Astrocyte (in vitro differentiated cells and primary cell): ENCODE results near the gene TMEM132C. TPM values are rescaled to one million over a fixed set of nuclear protein-coding genes. Genes with fewer than 3 reads are reported as not detected.

Experiments used
- DNase-seq: peaks from one replicate; pipeline ENCODE4 v3.0.0-alpha.2; 2010; ENCODE audit warnings: low read depth
- FAIRE-seq: peaks from 2 replicates; lab custom pipeline; 2011; peaks lifted over from hg19 to GRCh38; lab: Jason Lieb, UNC
- H2AFZ ChIP-seq: 2 replicates; pipeline ENCODE4 v1.6.0; 2012; ENCODE audit warnings: low read depth, low read length, inconsistent platforms
- H3K27ac ChIP-seq: 2 replicates; pipeline ENCODE4 v1.5.1; 2011; ENCODE audit warnings: low read depth, low read length, inconsistent platforms
- H3K27me3 ChIP-seq: 2 replicates; pipeline ENCODE4 v1.6.0; 2011; ENCODE audit warnings: low read length, inconsistent platforms; ENCODE audit not compliant: insufficient read depth
- H3K36me3 ChIP-seq: 2 replicates; pipeline ENCODE4 v1.5.1; 2011; ENCODE audit warnings: low read length, inconsistent platforms; ENCODE audit not compliant: insufficient read depth
- H3K4me1 ChIP-seq: 2 replicates; pipeline ENCODE4 v1.5.1; 2011; ENCODE audit warnings: low read length, inconsistent platforms; ENCODE audit not compliant: insufficient read depth
- H3K4me2 ChIP-seq: 2 replicates; pipeline ENCODE4 v1.6.0; 2012; ENCODE audit warnings: low read length, inconsistent platforms
- H3K4me3 ChIP-seq: 2 replicates; pipeline ENCODE4 v1.5.1; 2011; ENCODE audit warnings: low read depth, mild to moderate bottlenecking, low read length, inconsistent platforms; ENCODE audit not compliant: insufficient read depth
- H3K79me2 ChIP-seq: 2 replicates; pipeline ENCODE4 v1.6.0; 2012; ENCODE audit warnings: mild to moderate bottlenecking, low read length, inconsistent platforms; ENCODE audit not compliant: insufficient read depth
- H3K9ac ChIP-seq: 2 replicates; pipeline ENCODE4 v1.6.0; 2012; ENCODE audit warnings: mild to moderate bottlenecking, low read length, inconsistent platforms
- H3K9me3 ChIP-seq: 2 replicates; pipeline ENCODE4 v1.5.1; 2012; ENCODE audit warnings: low read depth, mild to moderate bottlenecking, low read length, inconsistent platforms; ENCODE audit not compliant: insufficient read depth
- H4K20me1 ChIP-seq: 2 replicates; pipeline ENCODE4 v1.6.0; 2012; ENCODE audit warnings: low read length, inconsistent platforms; ENCODE audit not compliant: insufficient read depth
- H3K27ac Mint-ChIP-seq: one replicate; pipeline ENCODE4 v1.8.0; 2021; ENCODE audit warnings: mild to moderate bottlenecking, mixed read lengths; ENCODE audit not compliant: unreplicated experiment
- H3K27me3 Mint-ChIP-seq: one replicate; pipeline ENCODE4 v1.8.0; 2021; ENCODE audit warnings: low read depth, mixed read lengths; ENCODE audit not compliant: unreplicated experiment
- H3K36me3 Mint-ChIP-seq: one replicate; pipeline ENCODE4 v1.8.0; 2021; ENCODE audit warnings: low read depth, mixed read lengths; ENCODE audit not compliant: unreplicated experiment
- H3K4me1 Mint-ChIP-seq: one replicate; pipeline ENCODE4 v1.8.0; 2021; ENCODE audit warnings: low read depth, mixed read lengths; ENCODE audit not compliant: unreplicated experiment
- H3K4me3 Mint-ChIP-seq: one replicate; pipeline ENCODE4 v1.8.0; 2021; ENCODE audit warnings: mild to moderate bottlenecking, moderate library complexity, mixed read lengths; ENCODE audit not compliant: unreplicated experiment
- H3K9me3 Mint-ChIP-seq: one replicate; pipeline ENCODE4 v1.8.0; 2021; ENCODE audit warnings: mild to moderate bottlenecking, mixed read lengths; ENCODE audit not compliant: unreplicated experiment
- EZH2 ChIP-seq: IDR thresholded peaks from 2 replicates; pipeline ENCODE4 v1.6.1; 2012; ENCODE audit warnings: mild to moderate bottlenecking, low read length, inconsistent platforms; ENCODE audit not compliant: insufficient read depth
- total RNA-seq: library from RNA; stranded (reverse); gene quantifications from 2 replicates; pipeline ENCODE4 v1.2.1, GENCODE V29; 2021
- TF ChIP-seq, protein P1 (sequence below): IDR thresholded peaks from 2 replicates; pipeline ENCODE4 v1.5.1; 2011; ENCODE audit warnings: low read depth, mild to moderate bottlenecking, inconsistent platforms, low read length, moderate library complexity; ENCODE audit not compliant: insufficient read depth

TMEM132C gene
- total RNA-seq, 1 donor from 2014 or later = not detected

DNA sequence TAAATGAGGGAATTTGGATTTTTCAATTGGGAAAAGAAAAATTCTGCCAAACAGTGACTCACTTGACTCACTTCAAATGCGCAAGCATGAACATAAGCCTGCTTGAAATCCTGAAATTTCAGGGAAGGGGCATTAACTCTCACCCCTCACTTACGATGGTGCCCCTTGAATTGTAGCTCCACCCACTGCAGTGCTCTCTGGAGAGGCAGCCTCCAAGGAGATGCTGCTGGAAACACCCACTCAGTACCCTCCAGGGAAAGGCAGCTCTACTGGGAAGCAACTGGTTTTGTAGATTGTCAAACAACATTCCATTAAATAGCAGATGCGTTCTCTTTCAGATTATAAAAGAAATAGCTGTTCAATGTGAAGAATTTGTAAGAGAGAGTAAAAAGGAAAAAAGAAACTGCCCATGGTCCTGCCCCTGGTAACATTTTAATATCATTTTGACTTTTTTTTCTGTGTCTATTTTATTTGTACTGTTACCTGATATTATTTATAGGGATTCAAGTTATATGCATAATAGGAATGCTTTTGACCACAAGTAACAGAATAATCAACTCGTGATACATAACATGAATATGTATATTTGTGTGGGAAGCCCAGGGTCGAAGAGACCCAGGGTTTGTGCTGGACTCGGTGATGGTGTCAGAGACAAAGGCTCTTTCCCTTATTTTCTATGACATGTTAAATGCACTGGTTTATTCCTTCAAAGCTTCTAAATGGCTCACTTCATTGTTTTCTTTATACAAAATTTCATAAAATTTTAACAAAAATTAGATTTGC, 31.1 kb upstream of the TMEM132C start:
- H3K4me3 Mint-ChIP-seq = no peak overlapping the region
- H3K27me3 Mint-ChIP-seq = no peaks in the 10 kb centered on the region
- FAIRE-seq (no peak), DNase-seq (no peak)
- H4K20me1 ChIP-seq = no peaks in the 10 kb centered on the region
- no peaks in the 10 kb centered on the region for H3K4me1 Mint-ChIP-seq
- H3K9ac ChIP-seq = no peak overlapping the region
- H3K79me2 ChIP-seq = no peaks in the 10 kb centered on the region
- H3K9me3 ChIP-seq = peaks cover 3% of the 10 kb centered on the region
- H3K36me3 Mint-ChIP-seq = no peaks in the 10 kb centered on the region
- peaks cover 16% of the 10 kb centered on the region for H3K9me3 Mint-ChIP-seq
- no peaks in the 10 kb centered on the region for H3K36me3 ChIP-seq
- H3K27ac ChIP-seq = no peak overlapping the region
- no peaks in the 10 kb centered on the region for H3K4me1 ChIP-seq
- no peak overlapping the region for H3K27ac Mint-ChIP-seq
- H2AFZ ChIP-seq = no peak overlapping the region
- no peak overlapping the region for H3K4me3 ChIP-seq
- TF ChIP-seq, protein P1, sequence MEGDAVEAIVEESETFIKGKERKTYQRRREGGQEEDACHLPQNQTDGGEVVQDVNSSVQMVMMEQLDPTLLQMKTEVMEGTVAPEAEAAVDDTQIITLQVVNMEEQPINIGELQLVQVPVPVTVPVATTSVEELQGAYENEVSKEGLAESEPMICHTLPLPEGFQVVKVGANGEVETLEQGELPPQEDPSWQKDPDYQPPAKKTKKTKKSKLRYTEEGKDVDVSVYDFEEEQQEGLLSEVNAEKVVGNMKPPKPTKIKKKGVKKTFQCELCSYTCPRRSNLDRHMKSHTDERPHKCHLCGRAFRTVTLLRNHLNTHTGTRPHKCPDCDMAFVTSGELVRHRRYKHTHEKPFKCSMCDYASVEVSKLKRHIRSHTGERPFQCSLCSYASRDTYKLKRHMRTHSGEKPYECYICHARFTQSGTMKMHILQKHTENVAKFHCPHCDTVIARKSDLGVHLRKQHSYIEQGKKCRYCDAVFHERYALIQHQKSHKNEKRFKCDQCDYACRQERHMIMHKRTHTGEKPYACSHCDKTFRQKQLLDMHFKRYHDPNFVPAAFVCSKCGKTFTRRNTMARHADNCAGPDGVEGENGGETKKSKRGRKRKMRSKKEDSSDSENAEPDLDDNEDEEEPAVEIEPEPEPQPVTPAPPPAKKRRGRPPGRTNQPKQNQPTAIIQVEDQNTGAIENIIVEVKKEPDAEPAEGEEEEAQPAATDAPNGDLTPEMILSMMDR = no peak
- TF ChIP-seq EZH2 = no peak
- no peak overlapping the region for H3K4me2 ChIP-seq
- no peaks in the 10 kb centered on the region for H3K27me3 ChIP-seq

DNA sequence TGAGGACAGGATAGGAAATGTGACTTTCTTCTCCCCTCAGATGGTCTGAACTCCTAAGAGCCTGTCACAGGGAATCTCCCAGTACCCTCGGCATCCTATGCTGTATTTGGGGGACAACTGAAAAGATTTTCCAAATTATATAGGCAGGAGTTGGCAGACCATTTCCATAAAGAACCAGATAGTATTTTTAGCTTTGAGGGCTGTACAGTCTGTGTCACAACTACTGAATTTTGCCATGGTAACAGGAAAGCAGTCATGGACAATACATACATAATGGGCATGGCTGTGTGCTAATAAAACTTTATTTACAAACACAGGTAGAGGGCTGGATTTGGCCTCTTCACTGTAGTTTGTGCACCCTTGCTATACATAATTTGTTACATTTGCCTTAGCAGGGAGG, 30.4 kb upstream of the TMEM132C start:
- Mint-ChIP-seq H3K36me3 (no peaks in the 10 kb centered on the region), H3K27ac (no peak overlapping the region), H3K9me3 (peaks cover 16% of the 10 kb centered on the region), H3K4me3 (no peak overlapping the region), H3K27me3 (no peaks in the 10 kb centered on the region), H3K4me1 (no peaks in the 10 kb centered on the region)
- Histone ChIP-seq H3K79me2 (no peaks in the 10 kb centered on the region), H3K27ac (no peak overlapping the region), H4K20me1 (no peaks in the 10 kb centered on the region), H2AFZ (no peak overlapping the region), H3K4me2 (no peak overlapping the region), H3K4me3 (no peak overlapping the region), H3K9ac (no peak overlapping the region), H3K9me3 (peaks cover 3% of the 10 kb centered on the region), H3K4me1 (no peaks in the 10 kb centered on the region), H3K27me3 (no peaks in the 10 kb centered on the region), H3K36me3 (no peaks in the 10 kb centered on the region)
- DNase-seq (no peak), FAIRE-seq (no peak)
- no peak for TF ChIP-seq EZH2
- TF ChIP-seq, protein P1 = no peak

DNA sequence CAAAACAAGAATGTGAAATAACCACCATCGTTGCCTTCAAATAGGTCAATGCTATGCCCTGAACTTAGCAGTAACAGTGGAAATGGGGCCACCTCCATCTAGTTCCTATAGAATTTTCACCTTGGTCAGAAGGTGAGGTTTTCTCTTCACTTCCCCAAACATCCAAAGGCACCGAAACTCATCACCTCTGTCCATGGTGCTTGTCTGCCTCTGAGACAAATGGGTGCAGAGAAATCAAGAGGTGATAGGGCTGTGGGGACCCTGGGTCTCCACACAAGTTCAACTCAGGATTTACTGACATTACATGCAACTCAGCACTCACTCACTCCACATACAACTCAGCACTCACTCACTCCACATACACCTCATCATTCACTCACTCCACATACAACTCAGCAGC, 26.2 kb upstream of the TMEM132C start:
- H3K4me2 ChIP-seq = no peak overlapping the region
- no peak overlapping the region for H2AFZ ChIP-seq
- H3K9me3 ChIP-seq = peaks cover 11% of the 10 kb centered on the region
- no peaks in the 10 kb centered on the region for H3K79me2 ChIP-seq
- Mint-ChIP-seq H3K9me3 (peaks cover 23% of the 10 kb centered on the region), H3K27ac (no peak overlapping the region), H3K36me3 (no peaks in the 10 kb centered on the region), H3K4me1 (no peaks in the 10 kb centered on the region), H3K4me3 (no peak overlapping the region), H3K27me3 (no peaks in the 10 kb centered on the region)
- H4K20me1 ChIP-seq = no peaks in the 10 kb centered on the region
- no peaks in the 10 kb centered on the region for H3K4me1 ChIP-seq
- H3K36me3 ChIP-seq = no peaks in the 10 kb centered on the region
- FAIRE-seq (no peak), DNase-seq (no peak)
- no peak overlapping the region for H3K4me3 ChIP-seq
- no peaks in the 10 kb centered on the region for H3K27me3 ChIP-seq
- no peak overlapping the region for H3K9ac ChIP-seq
- no peak overlapping the region for H3K27ac ChIP-seq
- TF ChIP-seq EZH2 = no peak
- TF ChIP-seq, protein P1 = no peak
